Naive B cell (primary cell): Measurements from ENCODE around the gene TUBA8. TPM values are rescaled to one million over a fixed set of nuclear protein-coding genes. Genes with fewer than 3 reads are reported as not detected.
A peak's percentile ranks its signal among the peaks of the same experiment; 100 is the strongest.
"Not testable (repeated sequence)": the region's sequence is repeated elsewhere in the genome, so short reads cannot be mapped to it uniquely, and the experiment has no call there.

ENCODE experiments used
- ATAC-seq, 2 donors: fragments of 150-1000 bp; cut with Tn5 transposase; 2 replicates each; pipeline ENCODE4 v1.10.0; 2021; ENCODE audit warnings: low read depth in 2 of 2, mild to moderate bottlenecking in 2 of 2, moderate library complexity in 2 of 2
- DNase-seq: peaks from one replicate; pipeline ENCODE4 v3.0.0; 2022
- H3K27ac Mint-ChIP-seq, 6 donors: one replicate each; pipeline ENCODE4 v1.8.0; 2020 to 2022; ENCODE audit warnings: mild to moderate bottlenecking in 6 of 6, mixed read lengths in 6 of 6, moderate library complexity in 5 of 6, inconsistent platforms in 2 of 6
- H3K27me3 Mint-ChIP-seq, 3 donors: one replicate each; pipeline ENCODE4 v1.8.0; 2021 to 2022; ENCODE audit warnings: mixed read lengths in 3 of 3, mild to moderate bottlenecking in 1 of 3
- H3K36me3 Mint-ChIP-seq, 2 donors: one replicate each; pipeline ENCODE4 v1.8.0; 2020 to 2022; ENCODE audit warnings: mixed read lengths in 2 of 2, inconsistent platforms in 1 of 2, mild to moderate bottlenecking in 1 of 2
- H3K4me1 Mint-ChIP-seq, 3 donors: one replicate each; pipeline ENCODE4 v1.8.0; 2020 to 2022; ENCODE audit warnings: mixed read lengths in 3 of 3, inconsistent platforms in 1 of 3, mild to moderate bottlenecking in 1 of 3, moderate library complexity in 1 of 3
- H3K4me3 Mint-ChIP-seq, 8 donors: one replicate each; pipeline ENCODE4 v1.8.0; 2020 to 2022; ENCODE audit warnings: mild to moderate bottlenecking in 8 of 8, mixed read lengths in 8 of 8, moderate library complexity in 8 of 8, inconsistent platforms in 2 of 8
- H3K9me3 Mint-ChIP-seq, 7 donors: one replicate each; pipeline ENCODE4 v1.8.0; 2020 to 2022; ENCODE audit warnings: mixed read lengths in 7 of 7, mild to moderate bottlenecking in 5 of 7, inconsistent platforms in 2 of 7, moderate library complexity in 1 of 7
- polyA plus RNA-seq, 6 donors: library from polyadenylated mRNA; unstranded; fragments of 300-500 nt; fragmentation: Illumina TruSeq; gene quantifications; one replicate each; pipeline ENCODE4 v1.2.3, GENCODE V29; 2021; ENCODE audit warnings: low read depth in 6 of 6

The TUBA8 gene
- polyA plus RNA-seq, 6 donors from 2014 or later, result 0.78 to 2.4 (median 1.4) TPM; not detected in 1

- Mint-ChIP-seq H3K27me3 (no peaks in the 10 kb centered on the region), H3K27ac (no peak overlapping the region), H3K9me3 (no peaks in the 10 kb centered on the region), H3K36me3 (peaks cover 7 to 13% of the 10 kb centered on the region in 2 donors), H3K4me3 (no peak overlapping the region), H3K4me1 (no peaks in the 10 kb centered on the region)
- DNase-seq, result no peak
- no peak for ATAC-seq
Observed at GRCh38 chr22:18130699-18131429, 20.3 kb downstream of the TUBA8 start.

- Mint-ChIP-seq H3K4me1 (no peaks in the 10 kb centered on the region), H3K27me3 (no peaks in the 10 kb centered on the region), H3K4me3 (no peak overlapping the region), H3K36me3 (peaks cover 5 to 7% of the 10 kb centered on the region in 2 donors), H3K9me3 (no peaks in the 10 kb centered on the region), H3K27ac (no peak overlapping the region)
- DNase-seq (no peak), ATAC-seq (no peak)
Observed at GRCh38 chr22:18133452-18133851, 22.8 kb downstream of the TUBA8 start.

- H3K27me3 Mint-ChIP-seq, result no peaks in the 10 kb centered on the region
- DNase-seq (no peak), ATAC-seq (no peak)
- no peak overlapping the region for H3K4me3 Mint-ChIP-seq
- H3K9me3 Mint-ChIP-seq, result peaks cover 0 to 1% (median 0%) of the 10 kb centered on the region in 7 donors
- peak overlapping the region in 2 of 6 donors; percentile 1 to 64 for H3K27ac Mint-ChIP-seq
- H3K4me1 Mint-ChIP-seq, result no peaks in the 10 kb centered on the region
- peaks cover 1 to 2% of the 10 kb centered on the region in 2 donors for H3K36me3 Mint-ChIP-seq
Observed at GRCh38 chr22:18136563-18137320, 26.1 kb downstream of the TUBA8 start.

- not testable (repeated sequence) for DNase-seq, H3K27me3 Mint-ChIP-seq, H3K9me3 Mint-ChIP-seq, H3K4me3 Mint-ChIP-seq, ATAC-seq, H3K36me3 Mint-ChIP-seq, H3K4me1 Mint-ChIP-seq
- H3K27ac Mint-ChIP-seq, result peak overlapping the region in 1 of 6 donors; percentile 8
Observed at GRCh38 chr22:18141004-18141403, 30.4 kb downstream of the TUBA8 start.

GRCh38 chr22:18144105-18144504, 33.5 kb downstream of the TUBA8 start:
- DNase-seq (no peak), ATAC-seq (no peak)
- H3K27me3 Mint-ChIP-seq, result no peaks in the 10 kb centered on the region
- peaks cover 0 to 4% (median 0%) of the 10 kb centered on the region in 7 donors for H3K9me3 Mint-ChIP-seq
- H3K27ac Mint-ChIP-seq, result no peak overlapping the region
- H3K36me3 Mint-ChIP-seq, result no peaks in the 10 kb centered on the region
- H3K4me1 Mint-ChIP-seq, result peaks cover 0 to 12% (median 10%) of the 10 kb centered on the region in 3 donors
- no peak overlapping the region for H3K4me3 Mint-ChIP-seq

GRCh38 chr22:18145676-18146388, 35.2 kb downstream of the TUBA8 start:
- Mint-ChIP-seq H3K36me3 (no peaks in the 10 kb centered on the region), H3K27ac (peak overlapping the region in 1 of 6 donors; percentile 75), H3K9me3 (peaks cover 0 to 2% (median 0%) of the 10 kb centered on the region in 7 donors), H3K4me3 (peak overlapping the region in 1 of 8 donors; percentile 24), H3K27me3 (no peaks in the 10 kb centered on the region), H3K4me1 (peaks cover 0 to 24% (median 13%) of the 10 kb centered on the region in 3 donors)
- ATAC-seq (no peak), DNase-seq (no peak)

GRCh38 chr22:18146389-18146753, 35.8 kb downstream of the TUBA8 start:
- Mint-ChIP-seq H3K27ac (peak overlapping the region in 1 of 6 donors; percentile 75), H3K4me3 (peak overlapping the region in 3 of 8 donors; percentile 24 to 54 (median 47)), H3K27me3 (no peaks in the 10 kb centered on the region), H3K4me1 (peaks cover 0 to 25% (median 13%) of the 10 kb centered on the region in 3 donors), H3K9me3 (peaks cover 0 to 2% (median 0%) of the 10 kb centered on the region in 7 donors), H3K36me3 (no peaks in the 10 kb centered on the region)
- DNase-seq (no peak), ATAC-seq (no peak)

GRCh38 chr22:18147791-18148190, 37.2 kb downstream of the TUBA8 start:
- peak overlapping the region in 3 of 8 donors; percentile 40 to 88 (median 51) for H3K4me3 Mint-ChIP-seq
- no peaks in the 10 kb centered on the region for H3K36me3 Mint-ChIP-seq
- H3K9me3 Mint-ChIP-seq, result no peaks in the 10 kb centered on the region
- no peaks in the 10 kb centered on the region for H3K27me3 Mint-ChIP-seq
- DNase-seq, result no peak
- peaks cover 4 to 28% (median 17%) of the 10 kb centered on the region in 3 donors for H3K4me1 Mint-ChIP-seq
- no peak for ATAC-seq
- peak overlapping the region in 2 of 6 donors; percentile 44 to 58 for H3K27ac Mint-ChIP-seq

GRCh38 chr22:18148293-18148965, 37.8 kb downstream of the TUBA8 start:
- Mint-ChIP-seq H3K4me1 (peaks cover 5 to 28% (median 18%) of the 10 kb centered on the region in 3 donors), H3K4me3 (peak overlapping the region in 7 of 8 donors; percentile 23 to 91 (median 79)), H3K36me3 (no peaks in the 10 kb centered on the region), H3K27me3 (no peaks in the 10 kb centered on the region), H3K27ac (peak overlapping the region in 1 of 6 donors; percentile 38), H3K9me3 (no peaks in the 10 kb centered on the region)
- no peak for ATAC-seq
- DNase-seq, result no peak

GRCh38 chr22:18152519-18152918, 41.9 kb downstream of the TUBA8 start:
- Mint-ChIP-seq H3K4me1 (peaks cover 5 to 28% (median 18%) of the 10 kb centered on the region in 3 donors), H3K27me3 (no peaks in the 10 kb centered on the region), H3K36me3 (no peaks in the 10 kb centered on the region), H3K9me3 (no peaks in the 10 kb centered on the region), H3K27ac (peak overlapping the region in 1 of 6 donors; percentile 76), H3K4me3 (peak overlapping the region in 4 of 8 donors; percentile 33 to 84 (median 46))
- no peak for DNase-seq
- ATAC-seq, result no peak

- Mint-ChIP-seq H3K27me3 (no peaks in the 10 kb centered on the region), H3K36me3 (no peaks in the 10 kb centered on the region), H3K4me3 (peak overlapping the region in 1 of 8 donors; percentile 25), H3K4me1 (peaks cover 5 to 15% (median 6%) of the 10 kb centered on the region in 3 donors), H3K9me3 (no peaks in the 10 kb centered on the region), H3K27ac (no peak overlapping the region)
- DNase-seq (no peak), ATAC-seq (no peak)
Observed at GRCh38 chr22:18154821-18155390, 44.3 kb downstream of the TUBA8 start.

- not testable (repeated sequence) for ATAC-seq
Observed at GRCh38 chr22:18155546-18155945, 44.9 kb downstream of the TUBA8 start.

More at GRCh38 chr22:18155546-18155945, 44.9 kb downstream of the TUBA8 start:
- H3K27ac Mint-ChIP-seq, H3K27me3 Mint-ChIP-seq, H3K9me3 Mint-ChIP-seq, H3K4me3 Mint-ChIP-seq, DNase-seq, H3K4me1 Mint-ChIP-seq, H3K36me3 Mint-ChIP-seq: not testable (repeated sequence)
